ENCODE results near the gene EEFSEC.

EEFSEC gene

DNA sequence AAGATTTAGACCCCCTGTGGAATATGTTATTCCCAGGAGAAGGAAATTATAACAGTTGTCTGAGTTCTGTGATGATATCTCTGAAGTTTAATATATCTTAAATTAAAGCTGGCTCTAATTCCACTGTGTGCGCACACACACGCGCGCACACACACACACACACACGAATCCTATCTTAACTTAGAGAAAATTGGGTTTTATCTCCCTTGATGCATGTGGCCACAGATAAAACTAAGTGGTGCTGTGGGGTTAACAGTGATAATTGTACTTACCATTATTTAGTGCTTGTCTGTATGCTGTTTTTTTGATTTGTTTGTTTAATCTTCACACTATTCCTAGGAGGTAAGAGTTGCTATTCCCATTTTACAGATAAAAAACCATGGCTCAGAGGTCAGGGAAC lies 7.4 kb downstream of the EEFSEC start:
- Histone ChIP-seq H3K9me3 (ENCODE audit: control insufficient read depth, low read depth, low read length) (no peaks in the 10 kb centered on the region), H3K27ac (ENCODE audit: low read length) (no peak overlapping the region), H3K4me3 (ENCODE audit: low read length) (no peak overlapping the region), H3K27me3 (ENCODE audit: control insufficient read depth, insufficient read depth, low read length) (no peaks in the 10 kb centered on the region), H3K4me1 (ENCODE audit: control insufficient read depth, low read depth, low read length) (no peaks in the 10 kb centered on the region), H3K9ac (ENCODE audit: low read length) (no peak overlapping the region), H3K36me3 (ENCODE audit: control insufficient read depth, low read depth, low read length) (no peaks in the 10 kb centered on the region)

- Histone ChIP-seq H3K27me3 (ENCODE audit: control insufficient read depth, insufficient read depth, low read length) (no peaks in the 10 kb centered on the region), H3K9me3 (ENCODE audit: control insufficient read depth, low read depth, low read length) (no peaks in the 10 kb centered on the region), H3K4me3 (ENCODE audit: low read length) (no peak overlapping the region), H3K27ac (ENCODE audit: low read length) (no peak overlapping the region), H3K36me3 (ENCODE audit: control insufficient read depth, low read depth, low read length) (no peaks in the 10 kb centered on the region), H3K9ac (ENCODE audit: low read length) (no peak overlapping the region), H3K4me1 (ENCODE audit: control insufficient read depth, low read depth, low read length) (peaks cover 11% of the 10 kb centered on the region)
Measured at GRCh38 chr3:128163432-128163831, 10.2 kb downstream of the EEFSEC start.

DNA sequence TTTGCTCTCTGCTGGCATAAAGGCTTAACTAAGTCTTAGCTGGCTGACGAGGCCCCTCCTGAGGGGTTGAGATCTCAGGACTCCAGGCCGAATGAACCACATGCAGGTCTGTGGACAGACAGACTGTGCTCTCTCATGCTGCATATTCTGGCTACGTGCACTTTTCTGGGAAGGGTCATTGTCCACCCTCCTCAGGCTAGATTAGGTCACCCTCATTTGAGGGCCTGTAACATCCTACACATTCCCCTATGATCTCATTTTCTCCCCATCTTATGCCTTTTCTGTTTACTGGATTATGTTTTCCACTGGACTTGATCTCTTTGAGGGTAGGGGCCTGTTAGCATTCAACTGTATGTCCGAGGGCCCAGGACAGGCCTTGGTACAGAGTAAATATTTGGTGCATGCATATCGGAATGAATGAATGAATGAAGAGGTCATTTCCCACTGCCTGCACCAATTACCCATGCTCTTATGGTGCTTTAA lies 13.7 kb downstream of the EEFSEC start:
- Histone ChIP-seq H3K9me3 (ENCODE audit: control insufficient read depth, low read depth, low read length) (no peaks in the 10 kb centered on the region), H3K27me3 (ENCODE audit: control insufficient read depth, insufficient read depth, low read length) (no peaks in the 10 kb centered on the region), H3K36me3 (ENCODE audit: control insufficient read depth, low read depth, low read length) (no peaks in the 10 kb centered on the region), H3K27ac (ENCODE audit: low read length) (no peak overlapping the region), H3K4me1 (ENCODE audit: control insufficient read depth, low read depth, low read length) (peaks cover 13% of the 10 kb centered on the region), H3K9ac (ENCODE audit: low read length) (no peak overlapping the region), H3K4me3 (ENCODE audit: low read length) (no peak overlapping the region)

- Histone ChIP-seq H3K4me1 (ENCODE audit: control insufficient read depth, low read depth, low read length) (peaks cover 13% of the 10 kb centered on the region), H3K9me3 (ENCODE audit: control insufficient read depth, low read depth, low read length) (no peaks in the 10 kb centered on the region), H3K27ac (ENCODE audit: low read length) (no peak overlapping the region), H3K27me3 (ENCODE audit: control insufficient read depth, insufficient read depth, low read length) (no peaks in the 10 kb centered on the region), H3K36me3 (ENCODE audit: control insufficient read depth, low read depth, low read length) (no peaks in the 10 kb centered on the region), H3K4me3 (ENCODE audit: low read length) (no peak overlapping the region), H3K9ac (ENCODE audit: low read length) (no peak overlapping the region)
Measured at GRCh38 chr3:128167646-128167972, 14.3 kb downstream of the EEFSEC start.

GRCh38 chr3:128167973-128168674 lies 14.8 kb downstream of the EEFSEC start:
- Histone ChIP-seq H3K9me3 (ENCODE audit: control insufficient read depth, low read depth, low read length) (no peaks in the 10 kb centered on the region), H3K9ac (ENCODE audit: low read length) (no peak overlapping the region), H3K36me3 (ENCODE audit: control insufficient read depth, low read depth, low read length) (no peaks in the 10 kb centered on the region), H3K4me3 (ENCODE audit: low read length) (no peak overlapping the region), H3K27me3 (ENCODE audit: control insufficient read depth, insufficient read depth, low read length) (no peaks in the 10 kb centered on the region), H3K27ac (ENCODE audit: low read length) (no peak overlapping the region), H3K4me1 (ENCODE audit: control insufficient read depth, low read depth, low read length) (peaks cover 13% of the 10 kb centered on the region)

- H3K4me3 ChIP-seq (ENCODE audit: low read length), result no peak overlapping the region
- H3K9ac ChIP-seq (ENCODE audit: low read length), result no peak overlapping the region
- no peaks in the 10 kb centered on the region for H3K36me3 ChIP-seq (ENCODE audit: control insufficient read depth, low read depth, low read length)
- H3K27ac ChIP-seq (ENCODE audit: low read length), result no peak overlapping the region
- H3K27me3 ChIP-seq (ENCODE audit: control insufficient read depth, insufficient read depth, low read length), result no peaks in the 10 kb centered on the region
- no peaks in the 10 kb centered on the region for H3K9me3 ChIP-seq (ENCODE audit: control insufficient read depth, low read depth, low read length)
- peaks cover 13% of the 10 kb centered on the region for H3K4me1 ChIP-seq (ENCODE audit: control insufficient read depth, low read depth, low read length)
Measured at GRCh38 chr3:128168836-128169235, 15.6 kb downstream of the EEFSEC start.

GRCh38 chr3:128170866-128171516 lies 17.7 kb downstream of the EEFSEC start:
- Histone ChIP-seq H3K9me3 (ENCODE audit: control insufficient read depth, low read depth, low read length) (no peaks in the 10 kb centered on the region), H3K4me1 (ENCODE audit: control insufficient read depth, low read depth, low read length) (peaks cover 16% of the 10 kb centered on the region), H3K4me3 (ENCODE audit: low read length) (no peak overlapping the region), H3K27me3 (ENCODE audit: control insufficient read depth, insufficient read depth, low read length) (no peaks in the 10 kb centered on the region), H3K9ac (ENCODE audit: low read length) (no peak overlapping the region), H3K36me3 (ENCODE audit: control insufficient read depth, low read depth, low read length) (no peaks in the 10 kb centered on the region), H3K27ac (ENCODE audit: low read length) (no peak overlapping the region)

DNA sequence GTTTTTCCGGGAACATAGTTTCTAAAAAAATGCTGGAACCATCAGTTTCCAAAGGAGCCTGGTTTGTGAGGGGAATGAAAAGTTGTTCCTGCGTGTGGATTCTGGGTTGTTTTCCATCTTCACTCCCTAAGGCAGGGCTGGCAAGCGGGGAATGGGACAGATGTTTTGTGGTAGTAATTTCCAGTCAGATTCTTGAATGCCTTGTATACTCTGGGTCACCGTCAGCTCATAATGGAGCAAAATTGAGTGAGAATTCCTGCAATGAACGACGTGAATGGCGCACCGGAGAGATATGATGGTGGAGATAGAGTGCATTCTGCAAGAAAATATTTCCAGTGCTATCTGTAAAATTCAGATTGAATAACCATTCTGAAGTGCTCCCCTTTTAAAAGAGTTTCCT lies 19.9 kb downstream of the EEFSEC start:
- no peaks in the 10 kb centered on the region for H3K36me3 ChIP-seq (ENCODE audit: control insufficient read depth, low read depth, low read length)
- peaks cover 14% of the 10 kb centered on the region for H3K4me1 ChIP-seq (ENCODE audit: control insufficient read depth, low read depth, low read length)
- no peak overlapping the region for H3K4me3 ChIP-seq (ENCODE audit: low read length)
- no peaks in the 10 kb centered on the region for H3K9me3 ChIP-seq (ENCODE audit: control insufficient read depth, low read depth, low read length)
- no peaks in the 10 kb centered on the region for H3K27me3 ChIP-seq (ENCODE audit: control insufficient read depth, insufficient read depth, low read length)
- H3K27ac ChIP-seq (ENCODE audit: low read length), result no peak overlapping the region
- H3K9ac ChIP-seq (ENCODE audit: low read length), result no peak overlapping the region

GRCh38 chr3:128173849-128174248 lies 20.6 kb downstream of the EEFSEC start:
- H3K27ac ChIP-seq (ENCODE audit: low read length), result no peak overlapping the region
- no peaks in the 10 kb centered on the region for H3K27me3 ChIP-seq (ENCODE audit: control insufficient read depth, insufficient read depth, low read length)
- no peaks in the 10 kb centered on the region for H3K9me3 ChIP-seq (ENCODE audit: control insufficient read depth, low read depth, low read length)
- H3K9ac ChIP-seq (ENCODE audit: low read length), result no peak overlapping the region
- peaks cover 15% of the 10 kb centered on the region for H3K4me1 ChIP-seq (ENCODE audit: control insufficient read depth, low read depth, low read length)
- H3K36me3 ChIP-seq (ENCODE audit: control insufficient read depth, low read depth, low read length), result no peaks in the 10 kb centered on the region
- H3K4me3 ChIP-seq (ENCODE audit: low read length), result no peak overlapping the region

DNA sequence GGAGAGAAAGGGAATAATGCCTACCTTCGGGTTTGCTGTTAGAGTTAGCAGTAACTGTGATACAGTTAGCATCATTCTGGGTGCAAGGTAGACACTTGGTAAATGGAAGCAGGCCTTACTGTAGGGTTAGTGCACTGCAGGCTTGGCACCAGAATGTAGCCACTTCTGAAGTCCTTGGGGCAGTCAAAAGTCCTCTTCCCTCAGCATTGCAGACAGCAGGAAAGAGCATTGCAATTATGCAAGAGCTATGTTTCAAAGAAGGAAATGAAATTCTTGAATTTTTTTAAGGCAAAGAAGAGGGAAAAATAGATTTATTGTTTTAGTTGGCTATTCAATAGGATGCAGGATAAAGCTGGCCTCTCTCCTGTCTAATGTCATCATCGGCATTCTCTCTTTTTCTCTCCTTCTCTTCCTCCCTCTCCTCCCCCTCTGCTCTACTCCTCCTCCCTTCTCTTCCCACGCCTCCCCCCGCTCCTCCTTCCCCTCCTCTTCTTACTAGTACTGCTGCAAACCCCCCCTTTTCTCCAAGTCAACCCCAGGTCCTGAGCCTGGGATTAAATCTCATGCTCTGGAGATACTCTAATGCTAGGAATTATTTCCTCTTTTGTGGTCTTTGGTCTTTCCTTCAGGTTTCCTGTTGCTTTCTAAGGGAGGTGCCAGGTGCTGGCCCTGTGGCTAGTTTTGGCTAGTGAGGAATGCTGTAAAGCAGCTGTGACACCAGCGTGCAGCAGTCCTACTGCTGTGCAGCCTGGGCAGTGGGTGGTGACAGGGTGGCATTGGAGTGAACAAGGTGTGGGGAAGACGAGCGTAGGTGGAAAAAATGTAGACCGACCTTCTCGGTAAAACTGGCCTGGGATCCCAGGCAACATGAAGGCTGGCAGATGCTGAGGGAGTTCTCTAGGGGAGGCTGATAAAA lies 21.7 kb downstream of the EEFSEC start:
- Histone ChIP-seq H3K4me1 (ENCODE audit: control insufficient read depth, low read depth, low read length) (peaks cover 25% of the 10 kb centered on the region), H3K9ac (ENCODE audit: low read length) (no peak overlapping the region), H3K9me3 (ENCODE audit: control insufficient read depth, low read depth, low read length) (no peaks in the 10 kb centered on the region), H3K27me3 (ENCODE audit: control insufficient read depth, insufficient read depth, low read length) (no peaks in the 10 kb centered on the region), H3K4me3 (ENCODE audit: low read length) (no peak overlapping the region), H3K27ac (ENCODE audit: low read length) (no peak overlapping the region), H3K36me3 (ENCODE audit: control insufficient read depth, low read depth, low read length) (no peaks in the 10 kb centered on the region)

GRCh38 chr3:128175768-128176167 lies 22.5 kb downstream of the EEFSEC start:
- Histone ChIP-seq H3K4me3 (ENCODE audit: low read length) (no peak overlapping the region), H3K36me3 (ENCODE audit: control insufficient read depth, low read depth, low read length) (no peaks in the 10 kb centered on the region), H3K9me3 (ENCODE audit: control insufficient read depth, low read depth, low read length) (no peaks in the 10 kb centered on the region), H3K4me1 (ENCODE audit: control insufficient read depth, low read depth, low read length) (peaks cover 25% of the 10 kb centered on the region), H3K27me3 (ENCODE audit: control insufficient read depth, insufficient read depth, low read length) (no peaks in the 10 kb centered on the region), H3K9ac (ENCODE audit: low read length) (no peak overlapping the region), H3K27ac (ENCODE audit: low read length) (no peak overlapping the region)

All from iPS-18a (cell line).